GM19455 (cell line): ENCODE data around the gene ITK.
"Not testable (repeated sequence)": the region's sequence is repeated elsewhere in the genome, so short reads cannot be mapped to it uniquely, and the experiment has no call there.

Experiments used
- ATAC-seq: cut with Tn5 transposase; IDR thresholded peaks from one replicate; pipeline ENCODE4 v1.9.1; 2021; ENCODE audit not compliant: unreplicated experiment

ITK gene

DNA sequence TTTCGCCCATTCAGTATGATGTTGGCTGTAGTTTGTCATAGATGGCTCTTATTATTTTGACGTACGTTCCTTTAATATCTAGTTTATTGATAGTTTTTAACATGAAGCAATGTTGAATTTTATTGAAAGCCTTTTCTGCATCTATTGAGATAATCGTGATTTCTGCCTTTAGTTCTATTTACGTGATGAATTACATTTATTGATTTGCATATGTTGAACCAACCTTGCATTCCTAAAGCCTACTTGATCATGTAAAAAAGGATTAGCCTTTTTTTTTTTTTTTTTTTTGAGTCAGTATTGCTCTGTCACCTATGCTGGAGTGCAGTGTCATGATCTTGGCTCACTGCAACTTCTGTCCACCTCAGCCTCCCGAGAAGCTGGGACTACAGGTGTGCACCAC, 25.1 kb downstream of the ITK start:
- ATAC-seq: no peak

DNA sequence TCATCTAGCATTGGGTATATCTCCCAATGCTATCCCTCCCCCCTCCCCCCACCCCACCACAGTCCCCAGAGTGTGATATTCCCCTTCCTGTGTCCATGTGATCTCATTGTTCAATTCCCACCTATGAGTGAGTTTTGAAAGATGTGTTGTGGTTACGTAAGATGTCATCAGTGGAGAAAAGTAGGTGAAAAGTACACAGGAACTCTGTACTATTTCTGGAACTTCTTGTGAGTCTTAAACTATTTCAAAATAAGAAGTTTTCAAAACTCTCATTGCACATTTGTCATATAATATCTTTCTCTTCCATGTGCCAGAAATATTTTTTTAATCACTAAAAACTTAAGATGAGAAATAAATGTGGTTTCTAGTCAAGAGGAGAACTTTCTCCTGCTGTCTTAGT, 30.0 kb downstream of the ITK start:
- ATAC-seq: not testable (repeated sequence)

GRCh38 chr5:157212307-157212706, 31.7 kb downstream of the ITK start:
- no peak for ATAC-seq

DNA sequence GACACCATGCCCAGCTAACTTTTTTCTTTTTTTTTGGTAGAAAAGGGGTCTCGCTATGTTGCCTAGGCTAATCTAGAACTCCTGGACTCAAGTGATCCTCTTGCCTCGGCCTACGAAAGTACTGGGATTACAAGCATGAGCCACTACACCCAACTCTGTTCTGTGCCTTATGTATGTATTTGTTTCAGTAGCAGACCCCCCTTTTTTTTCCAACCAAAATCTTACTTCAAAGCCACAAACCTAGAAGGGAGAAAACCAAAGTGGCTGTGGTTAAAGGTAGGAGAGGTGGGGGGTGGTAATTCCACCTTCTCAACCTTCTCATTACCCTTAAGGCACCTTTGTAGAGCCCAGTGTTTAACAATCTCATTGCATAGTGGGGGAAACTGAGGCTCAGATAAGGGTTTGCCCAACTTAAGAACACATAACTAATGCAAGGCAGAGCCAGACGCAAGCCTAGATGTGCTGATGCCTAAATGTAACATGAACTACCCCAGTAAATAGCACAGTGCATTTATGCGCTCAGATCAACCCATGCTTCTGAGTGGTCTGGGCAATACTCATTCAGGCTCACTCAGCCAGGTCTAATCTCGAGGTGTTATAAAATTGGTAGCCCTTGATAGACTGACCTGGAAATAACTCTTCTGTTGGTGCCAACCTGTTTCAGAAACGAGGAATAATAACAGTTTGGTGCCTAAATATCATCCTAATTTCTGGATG, 33.0 kb downstream of the ITK start:
- no peak for ATAC-seq

GRCh38 chr5:157214415-157214814, 33.8 kb downstream of the ITK start:
- ATAC-seq: no peak

GRCh38 chr5:157214861-157215513, 34.3 kb downstream of the ITK start:
- no peak for ATAC-seq

- no peak for ATAC-seq
Measured at GRCh38 chr5:157215514-157216167, 35.0 kb downstream of the ITK start.

DNA sequence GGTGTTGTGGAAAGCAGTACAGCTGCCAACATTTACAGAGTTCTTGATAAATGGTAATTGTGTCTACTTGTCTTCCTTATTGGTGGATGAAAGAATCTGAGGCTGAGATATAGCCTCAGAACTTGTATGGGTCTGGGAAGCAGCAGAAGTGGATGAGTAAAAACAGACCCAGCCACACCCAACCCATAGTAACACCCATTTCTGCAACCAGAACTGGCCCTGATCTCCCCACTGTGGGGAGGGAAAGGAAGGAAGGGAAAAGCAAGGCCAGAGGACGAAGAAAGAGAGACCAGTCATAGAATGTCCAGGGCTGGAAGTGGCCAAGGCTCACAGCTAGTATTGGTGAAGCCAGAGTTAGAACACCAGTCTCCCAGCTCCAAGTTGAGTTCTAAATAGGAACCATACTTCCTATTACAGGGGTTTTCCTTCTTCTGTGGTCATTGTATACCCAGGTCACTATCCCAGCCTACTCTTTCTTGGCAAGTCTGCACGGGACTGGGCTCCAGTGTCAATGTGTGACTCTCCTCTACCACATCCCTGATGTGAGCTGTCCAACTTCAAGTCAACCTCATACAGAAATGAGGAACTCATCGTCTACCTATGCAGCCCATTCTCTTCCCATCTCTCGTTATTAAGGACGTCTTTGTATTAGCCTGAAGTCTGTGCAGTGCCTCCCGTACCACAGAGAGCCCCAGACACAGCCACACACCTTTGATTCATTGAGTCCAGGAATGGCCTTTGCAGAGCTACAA, 35.9 kb downstream of the ITK start:
- no peak for ATAC-seq

DNA sequence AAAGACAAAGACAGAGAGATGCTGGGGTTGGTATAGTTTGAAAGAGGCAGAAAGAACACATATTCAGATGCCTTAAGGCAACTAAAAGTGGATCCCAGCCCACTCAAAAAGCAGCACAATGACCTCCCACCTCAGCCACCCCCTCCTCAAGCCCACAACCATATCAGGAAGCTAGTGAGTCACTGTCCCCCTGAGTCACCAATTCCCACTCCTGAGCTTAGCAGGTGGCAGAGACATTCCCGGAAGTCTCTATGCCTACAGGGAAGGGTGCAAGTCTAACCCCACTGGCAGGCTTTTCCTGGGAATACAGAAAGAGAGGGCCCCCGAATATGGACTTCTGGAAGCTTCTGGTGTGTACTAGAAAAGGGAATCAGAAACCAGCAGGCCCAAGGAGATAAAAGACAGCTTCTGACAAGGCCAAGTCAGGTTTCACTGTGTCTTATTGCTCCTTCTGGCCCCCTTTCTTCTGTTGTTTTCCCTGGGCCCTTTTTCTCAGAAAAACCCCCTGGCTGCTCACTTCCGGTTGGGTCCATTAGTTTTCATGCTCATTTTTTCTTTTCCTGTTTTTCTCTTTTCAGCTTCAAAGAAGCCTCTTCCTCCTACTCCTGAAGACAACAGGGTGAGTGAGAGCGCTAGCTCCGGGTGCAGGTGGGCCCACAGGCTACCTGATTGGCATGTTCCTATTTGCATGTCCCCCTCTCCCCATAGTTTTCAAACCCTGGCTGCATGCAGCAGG, 36.8 kb downstream of the ITK start:
- no peak for ATAC-seq

- ATAC-seq: peak; percentile 57
Measured at GRCh38 chr5:157219491-157220271, 39.0 kb downstream of the ITK start.

- ATAC-seq: no peak
Measured at GRCh38 chr5:157221959-157222358, 41.3 kb downstream of the ITK start.

DNA sequence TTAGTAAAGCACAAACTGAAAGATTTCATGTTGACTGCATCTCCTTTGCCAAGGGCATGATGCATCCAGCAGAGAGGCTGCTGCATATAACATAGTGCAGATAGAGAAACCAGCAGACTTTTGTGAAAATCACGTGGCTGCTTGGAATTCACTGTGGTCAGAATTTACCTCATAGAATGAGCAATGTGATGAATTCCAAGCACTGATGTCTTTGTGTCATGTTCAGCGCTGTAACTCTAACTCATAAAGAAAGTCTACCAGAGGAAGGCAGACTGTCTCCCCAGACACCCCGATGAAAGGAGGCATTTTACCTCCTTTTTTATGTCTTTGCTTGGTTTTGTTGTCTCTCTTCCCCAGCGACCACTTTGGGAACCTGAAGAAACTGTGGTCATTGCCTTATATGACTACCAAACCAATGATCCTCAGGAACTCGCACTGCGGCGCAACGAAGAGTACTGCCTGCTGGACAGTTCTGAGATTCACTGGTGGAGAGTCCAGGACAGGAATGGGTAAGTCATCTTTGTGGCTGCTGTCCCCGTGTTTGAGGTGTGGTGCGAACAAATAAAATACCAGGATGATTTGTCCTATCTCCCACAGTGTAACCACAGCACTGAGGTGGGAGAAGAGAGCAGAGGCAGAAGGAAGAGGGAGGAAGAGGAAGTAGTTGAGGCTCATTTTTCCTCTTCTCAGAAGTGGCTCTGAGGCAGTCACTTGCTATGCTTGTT, 42.0 kb downstream of the ITK start:
- no peak for ATAC-seq

DNA sequence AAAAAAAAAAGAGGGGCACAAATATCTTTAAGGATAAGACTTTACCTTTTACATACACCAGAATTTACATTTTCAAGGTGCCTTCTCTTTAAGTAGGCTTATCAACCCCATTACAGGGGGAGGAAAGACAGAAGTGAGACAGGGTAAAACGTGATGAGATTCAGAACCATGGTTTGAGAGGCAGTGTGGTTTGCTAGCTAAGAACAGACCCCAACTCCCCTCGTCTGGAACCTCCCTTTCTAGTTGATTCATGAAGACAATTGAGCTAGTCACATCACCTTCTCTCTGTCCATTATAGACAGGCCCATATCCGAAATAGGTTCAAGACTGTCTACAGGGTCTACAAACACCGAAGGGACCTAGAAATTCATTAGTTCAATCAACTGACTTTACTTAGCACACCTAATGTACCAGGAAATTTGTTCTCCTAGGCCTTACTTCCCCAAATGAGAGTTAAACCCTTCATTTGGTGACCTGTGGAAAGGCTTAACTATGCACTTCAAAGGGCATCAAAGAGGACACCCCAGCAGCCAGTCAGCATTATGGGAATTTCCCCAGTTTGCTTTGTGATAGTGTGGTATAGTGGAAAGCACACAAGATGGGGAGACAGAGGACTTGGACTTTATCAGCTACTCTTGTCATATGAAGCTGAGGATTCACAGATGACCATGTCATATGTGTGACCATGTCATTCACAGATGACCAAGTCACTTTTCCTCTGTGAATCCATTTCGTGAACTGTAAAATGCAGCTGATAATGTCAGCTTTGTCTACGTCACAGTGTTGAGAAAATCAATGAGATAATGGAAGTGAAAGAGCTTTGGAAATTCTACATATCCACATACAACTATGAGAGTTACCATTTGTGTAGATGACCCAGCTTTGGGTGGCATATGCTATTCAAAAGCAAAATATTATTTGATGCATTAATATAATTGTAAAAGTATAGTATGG, 45.1 kb downstream of the ITK start:
- no peak for ATAC-seq

DNA sequence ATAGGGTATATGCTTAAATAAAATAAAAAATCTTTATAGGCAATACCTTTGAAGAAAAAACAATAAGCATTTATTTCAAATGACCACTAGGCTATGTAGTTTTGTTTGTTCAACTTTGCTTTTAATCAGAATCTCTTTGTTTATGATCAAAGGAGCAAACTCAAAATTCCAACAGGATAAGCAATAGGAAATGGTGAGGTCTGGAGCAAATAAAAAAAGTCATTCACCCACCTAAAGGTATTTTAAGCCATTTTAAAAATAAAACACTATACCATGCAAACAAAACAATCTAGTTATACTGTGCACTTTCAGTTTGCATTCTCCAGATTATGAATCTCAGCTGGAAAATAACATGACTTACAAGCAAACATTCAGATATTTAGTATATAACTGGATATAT, 50.0 kb downstream of the ITK start:
- ATAC-seq: no peak

GRCh38 chr5:157232706-157233105, 52.1 kb downstream of the ITK start:
- ATAC-seq: no peak

DNA sequence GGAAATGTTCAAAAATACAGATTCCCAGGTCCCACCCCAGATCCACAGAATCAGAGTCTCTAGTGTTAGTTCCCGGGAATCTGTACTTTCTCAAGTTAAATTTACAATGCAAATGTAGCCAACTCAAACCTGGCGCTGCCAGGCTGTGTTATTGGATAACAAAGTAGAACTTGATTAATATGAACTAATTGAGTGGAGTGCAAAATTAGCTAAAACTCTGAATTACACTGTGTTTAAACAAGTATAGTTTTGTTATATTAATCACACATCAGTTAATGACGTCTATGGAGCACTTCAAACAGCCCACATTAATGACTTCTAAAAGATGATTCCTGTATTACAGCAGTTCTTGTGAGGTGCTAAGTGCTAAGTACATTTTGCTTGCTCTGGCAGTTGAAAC, 52.9 kb downstream of the ITK start:
- ATAC-seq: no peak

DNA sequence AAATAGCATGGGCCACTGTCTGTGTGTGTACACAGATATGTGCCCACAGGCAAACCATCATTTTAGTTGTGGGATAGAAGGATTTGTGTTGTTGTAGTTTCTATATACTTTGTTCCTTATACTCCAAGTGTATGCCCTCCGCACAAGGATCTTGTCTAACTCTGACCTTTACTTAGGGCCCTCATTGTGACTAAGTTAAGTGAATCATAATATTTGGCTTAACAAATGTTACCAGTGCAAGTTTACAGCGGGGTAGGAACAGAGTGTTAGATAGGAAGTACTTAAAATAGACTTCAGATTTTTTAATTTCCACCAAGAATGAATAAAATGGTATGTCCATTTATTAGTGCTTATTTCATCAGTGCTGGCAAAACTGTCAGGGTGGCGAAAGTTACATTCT, 55.8 kb downstream of the ITK start:
- ATAC-seq: no peak

- no peak for ATAC-seq
Measured at GRCh38 chr5:157241483-157241882, 60.8 kb downstream of the ITK start.
